GM18951 (cell line): ENCODE results near the gene DLGAP1.

Experiments
- POLR2A ChIP-seq: IDR thresholded peaks from 4 replicates; pipeline ENCODE4 v1.6.1; 2011; ENCODE audit warnings: mild to moderate bottlenecking; ENCODE audit not compliant: insufficient read length, insufficient read depth; ENCODE audit errors: extremely low read depth
- in situ Hi-C: fragments of 300-500 bp; cut with MboI; formaldehyde crosslinking; loops from one replicate; pipeline ENCODE4 v1.12.0; 2022; ENCODE audit warnings: low sequenced_read_pairs, mixed read lengths, inconsistent platforms; ENCODE audit not compliant: unreplicated experiment

Gene DLGAP1

DNA sequence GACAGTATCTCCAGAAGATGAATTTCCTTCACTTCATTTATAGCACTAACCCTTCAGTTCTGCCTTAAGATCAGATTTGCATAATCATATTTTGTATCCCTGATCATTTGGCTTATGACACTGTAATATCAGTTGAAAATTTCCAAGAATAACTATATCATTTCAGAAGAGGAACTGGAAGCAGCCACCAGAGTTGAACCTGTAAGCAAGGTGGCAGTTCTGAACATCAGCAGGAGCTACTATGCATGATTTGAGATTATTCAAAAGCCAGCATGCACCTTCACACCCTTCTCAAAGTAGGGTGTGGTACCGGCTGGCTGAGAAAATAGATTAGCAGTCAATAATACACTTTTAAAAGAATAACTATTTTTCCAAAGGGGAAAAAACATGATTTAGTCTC, 328.2 kb downstream of the DLGAP1 start:
- no peak for TF ChIP-seq POLR2A
- in situ Hi-C loops: no loop called here

DNA sequence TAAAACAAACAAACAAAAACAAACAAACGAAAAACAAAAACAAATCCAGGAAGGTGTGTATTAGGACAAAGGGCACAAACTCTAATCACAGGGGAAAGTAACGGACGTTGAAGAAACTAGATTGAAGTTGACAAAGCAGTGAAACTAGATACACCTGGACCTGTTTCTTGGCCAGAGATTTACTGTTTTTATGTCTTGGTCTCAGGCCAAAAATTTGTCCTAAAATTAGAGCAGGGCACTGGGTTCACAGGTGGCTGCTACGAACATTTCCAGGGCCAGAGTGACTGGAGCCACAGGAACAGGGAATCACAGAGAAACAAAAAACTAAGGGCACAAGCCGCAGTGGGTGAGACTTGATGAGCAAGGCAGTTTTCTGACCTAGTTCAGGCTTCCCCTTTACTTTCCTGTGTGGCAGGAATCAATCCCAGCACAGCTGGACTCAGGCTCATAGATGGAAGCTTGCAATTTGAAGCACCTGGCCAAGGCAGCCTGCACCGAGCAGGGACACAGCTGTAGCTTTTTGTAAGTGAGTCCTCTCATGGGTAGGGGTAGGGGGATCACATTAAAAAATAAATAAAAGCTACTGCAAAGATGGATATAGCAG, 329.4 kb downstream of the DLGAP1 start:
- no peak for TF ChIP-seq POLR2A

DNA sequence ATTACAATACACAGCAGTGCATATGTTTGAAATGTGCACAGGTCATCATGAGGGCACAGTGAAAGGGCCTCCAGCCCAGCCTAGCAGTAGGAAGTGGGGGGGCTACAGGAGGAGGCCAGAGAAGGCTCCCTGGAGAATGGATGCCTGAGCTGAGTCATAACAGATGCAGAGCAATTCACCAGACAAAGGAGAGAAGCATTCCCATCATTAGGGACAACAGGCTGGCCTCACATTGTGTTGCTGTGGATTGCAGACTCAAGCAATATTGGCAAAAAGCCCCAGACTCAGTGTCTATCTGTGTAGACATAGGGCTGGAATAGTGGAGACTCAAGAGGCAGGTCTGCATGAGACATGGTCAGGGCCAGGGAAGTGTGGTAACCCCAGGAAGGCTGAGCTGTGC, 329.9 kb downstream of the DLGAP1 start:
- in situ Hi-C loops: no loop called here
- TF ChIP-seq POLR2A: no peak

More for the DNA sequence above, 329.4 kb downstream of the DLGAP1 start:
- in situ Hi-C loops: no loop called here

DNA sequence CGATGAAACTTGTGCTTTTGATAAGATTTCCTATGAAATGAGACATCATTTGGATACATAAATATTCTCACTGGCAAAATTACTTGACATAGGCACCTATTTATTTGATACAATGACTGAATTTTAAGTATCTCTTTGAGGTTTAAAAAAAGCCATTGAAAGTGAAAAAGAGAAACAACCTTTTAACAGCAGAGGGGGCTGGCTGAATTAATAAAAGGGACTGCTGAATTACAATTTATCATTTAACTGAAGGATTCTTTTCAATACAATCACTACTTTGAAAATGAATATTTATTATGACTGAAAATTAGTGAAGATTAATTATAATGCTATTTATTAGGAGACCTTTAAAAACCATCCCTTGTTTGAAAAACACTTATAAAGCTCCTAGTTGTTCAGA, 335.3 kb downstream of the DLGAP1 start:
- TF ChIP-seq POLR2A: no peak
- in situ Hi-C loops: no loop called here

DNA sequence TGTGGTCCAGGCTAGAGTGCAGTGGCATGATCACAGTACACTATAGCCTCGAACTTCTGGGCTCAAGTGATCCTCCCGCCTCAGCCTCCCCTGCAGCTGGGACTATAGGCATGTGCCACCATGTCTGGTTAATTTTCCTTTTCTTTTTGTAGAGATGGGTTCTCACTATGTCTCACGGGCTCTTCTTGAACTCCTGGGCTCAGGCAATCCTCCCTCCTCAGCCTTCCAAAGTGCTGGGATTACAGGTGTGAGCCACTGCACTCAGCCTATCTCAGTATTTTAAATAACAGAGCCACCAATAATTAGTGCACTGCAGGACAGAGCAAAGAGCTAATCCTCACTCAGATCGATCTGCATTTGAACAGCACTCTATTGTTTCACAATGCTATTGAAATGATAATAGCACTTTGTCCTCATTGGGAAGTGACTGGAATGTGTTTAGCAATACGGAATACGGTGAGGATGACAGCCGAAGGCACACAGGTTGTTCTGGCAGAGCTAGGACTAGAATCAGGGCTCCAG, 335.9 kb downstream of the DLGAP1 start:
- TF ChIP-seq POLR2A: no peak
- in situ Hi-C loops: no loop called here

DNA sequence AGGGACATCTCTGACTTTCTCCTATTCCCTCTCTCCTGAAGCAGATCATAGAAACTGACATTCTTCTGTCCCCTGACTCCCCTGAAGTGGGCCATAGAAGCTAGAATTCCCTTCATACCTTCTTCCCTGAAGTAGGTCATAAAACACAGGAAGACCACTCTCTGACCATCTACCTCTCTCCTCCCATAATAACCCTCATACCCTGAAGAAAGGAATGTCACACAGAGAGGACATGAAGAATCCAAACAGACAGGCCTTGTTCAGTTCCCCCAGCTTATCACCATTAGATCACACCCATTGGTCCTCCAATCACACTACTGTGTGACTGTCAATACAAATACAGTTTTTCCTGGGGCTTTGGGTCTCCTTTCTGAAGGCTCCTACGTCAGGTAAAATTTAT, 347.1 kb downstream of the DLGAP1 start:
- in situ Hi-C loops: loop anchor here (10.0 kb wide), 1 partner anchor 957 kb away; no protein-coding TSS in a partner anchor
- TF ChIP-seq POLR2A: no peak

DNA sequence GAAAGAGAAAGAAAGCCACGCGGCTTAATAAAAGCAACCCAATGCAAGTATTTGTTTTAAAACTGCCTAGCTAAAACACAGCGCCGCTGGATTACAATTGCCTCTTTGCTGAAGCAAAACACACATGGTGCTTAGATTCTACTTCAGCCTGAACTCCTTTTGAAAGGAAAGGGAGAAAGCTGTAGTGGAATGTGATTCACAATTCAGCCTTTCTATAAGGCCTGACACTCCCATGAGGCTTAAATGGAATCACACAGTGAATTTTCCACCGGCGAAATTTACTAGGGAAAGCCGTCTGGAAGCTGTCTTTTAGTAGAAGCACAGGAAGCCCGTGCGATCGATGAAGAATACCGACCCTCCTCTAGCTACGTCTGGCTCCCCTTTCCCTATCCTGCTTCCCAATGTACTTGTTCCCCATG, 348.0 kb downstream of the DLGAP1 start:
- TF ChIP-seq POLR2A: no peak
- in situ Hi-C loops: loop anchor here (10.0 kb wide), 1 partner anchor 958 kb away; no protein-coding TSS in a partner anchor

DNA sequence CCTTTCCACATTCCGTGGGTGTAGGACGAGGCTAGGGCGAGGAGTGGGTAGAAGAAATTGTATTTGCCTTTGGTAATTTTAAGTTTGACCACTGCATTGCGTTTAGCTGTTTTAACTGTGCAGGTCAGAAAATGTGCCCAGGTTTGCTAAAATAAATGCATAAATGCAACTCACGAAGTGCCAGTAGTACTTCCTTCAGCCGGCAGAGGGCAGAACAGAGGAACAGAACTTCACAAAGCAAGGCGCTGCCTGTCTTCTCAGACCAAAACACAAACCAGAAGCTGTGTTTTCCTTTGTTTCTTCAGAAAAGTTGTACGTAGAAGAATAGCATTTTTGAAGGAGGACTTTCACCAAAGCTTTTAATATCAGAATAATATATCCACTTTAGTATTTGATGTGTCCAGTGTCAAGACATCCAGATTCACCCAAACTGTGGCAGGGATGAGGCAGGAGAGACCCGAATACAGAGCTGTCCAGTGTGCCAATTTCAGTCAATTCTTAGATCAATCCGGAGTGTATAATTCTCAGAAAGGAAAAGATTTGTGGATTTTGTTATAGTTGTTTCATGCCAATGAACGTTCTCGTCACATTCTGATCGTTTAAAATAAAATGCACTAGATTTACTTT, 348.6 kb downstream of the DLGAP1 start:
- no peak for TF ChIP-seq POLR2A
- in situ Hi-C loops: loop anchor here (10.0 kb wide), 1 partner anchor 958 kb away; no protein-coding TSS in a partner anchor

DNA sequence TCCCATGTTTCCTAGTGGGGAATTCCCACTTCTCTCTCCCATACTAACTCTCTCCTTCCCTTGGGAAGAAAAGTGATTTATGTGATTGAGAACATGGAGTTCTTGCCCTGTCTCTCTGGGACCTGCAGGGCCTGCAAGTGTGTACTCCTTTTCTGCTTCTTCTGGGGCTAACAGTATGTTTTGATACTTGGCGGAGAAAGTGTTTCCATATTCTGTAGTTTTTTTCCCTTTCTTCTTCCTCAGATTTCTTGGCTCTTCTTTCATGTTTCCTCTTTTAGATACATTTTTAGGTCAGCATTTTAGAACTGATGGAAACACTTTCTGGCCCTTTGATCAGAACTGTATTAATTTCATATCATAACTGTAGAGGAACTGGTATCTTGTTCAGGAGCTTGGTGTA, 352.2 kb downstream of the DLGAP1 start:
- in situ Hi-C loops: loop anchor here (10.0 kb wide), 1 partner anchor 962 kb away; no protein-coding TSS in a partner anchor
- no peak for TF ChIP-seq POLR2A

DNA sequence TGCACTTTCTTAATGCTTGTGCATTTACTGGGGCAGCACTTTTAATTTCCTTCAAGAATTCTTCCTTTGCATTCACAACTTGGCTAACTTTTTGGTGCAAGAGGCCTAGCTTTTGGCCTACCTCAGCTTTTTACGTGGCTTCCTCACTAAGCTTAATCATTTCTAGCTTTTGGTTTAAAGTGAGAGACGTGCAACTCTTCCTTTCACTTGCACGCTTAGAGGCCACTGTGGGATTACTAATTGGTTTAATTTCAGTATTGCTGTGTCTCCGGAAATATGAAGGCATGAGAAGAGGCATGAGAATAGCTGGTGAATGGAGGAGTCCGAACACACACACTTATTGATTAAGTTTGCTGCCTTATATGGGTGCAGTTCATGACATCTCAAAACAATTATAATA, 354.1 kb downstream of the DLGAP1 start:
- no peak for TF ChIP-seq POLR2A
- in situ Hi-C loops: loop anchor here (10.0 kb wide), 1 partner anchor 964 kb away; no protein-coding TSS in a partner anchor

DNA sequence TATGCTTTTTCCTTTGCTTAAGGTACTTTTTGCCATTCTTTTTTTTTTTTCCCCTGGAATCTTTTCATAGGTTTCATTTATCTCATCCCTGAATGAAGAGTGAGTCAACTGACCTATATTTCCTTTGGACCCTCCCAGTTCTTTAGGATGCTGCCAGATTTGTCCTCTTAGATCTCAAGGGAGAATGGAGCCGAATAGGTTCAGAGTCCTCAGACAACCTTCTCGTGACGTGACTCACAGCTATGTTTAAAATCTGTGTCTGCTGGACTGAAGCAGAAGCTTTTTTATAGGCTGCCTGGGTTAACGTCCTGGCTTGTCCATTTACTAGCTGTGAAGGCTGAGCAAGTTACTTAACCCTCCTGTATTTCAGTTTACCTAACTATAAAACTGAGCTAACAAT, 358.6 kb downstream of the DLGAP1 start:
- in situ Hi-C loops: no loop called here
- TF ChIP-seq POLR2A: no peak

DNA sequence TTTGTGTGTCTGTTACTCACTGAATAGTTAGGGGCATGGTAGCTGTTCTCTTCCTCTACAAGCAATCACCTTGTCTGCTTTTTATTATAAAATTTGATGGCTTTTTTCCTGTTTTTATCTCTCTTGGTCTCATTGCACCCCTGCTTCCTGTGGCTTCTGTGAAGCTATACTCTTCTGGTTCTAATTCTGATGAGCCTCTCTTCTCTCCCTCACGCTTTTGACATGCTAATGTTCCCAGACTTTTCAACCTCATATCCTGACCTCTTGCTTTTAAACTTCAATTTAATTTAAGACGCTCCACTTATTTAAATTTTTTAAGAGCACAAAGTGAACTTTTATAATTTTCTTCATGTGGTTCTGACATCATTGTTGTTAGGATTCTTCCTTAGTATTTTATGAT, 361.4 kb downstream of the DLGAP1 start:
- in situ Hi-C loops: no loop called here
- TF ChIP-seq POLR2A: no peak

DNA sequence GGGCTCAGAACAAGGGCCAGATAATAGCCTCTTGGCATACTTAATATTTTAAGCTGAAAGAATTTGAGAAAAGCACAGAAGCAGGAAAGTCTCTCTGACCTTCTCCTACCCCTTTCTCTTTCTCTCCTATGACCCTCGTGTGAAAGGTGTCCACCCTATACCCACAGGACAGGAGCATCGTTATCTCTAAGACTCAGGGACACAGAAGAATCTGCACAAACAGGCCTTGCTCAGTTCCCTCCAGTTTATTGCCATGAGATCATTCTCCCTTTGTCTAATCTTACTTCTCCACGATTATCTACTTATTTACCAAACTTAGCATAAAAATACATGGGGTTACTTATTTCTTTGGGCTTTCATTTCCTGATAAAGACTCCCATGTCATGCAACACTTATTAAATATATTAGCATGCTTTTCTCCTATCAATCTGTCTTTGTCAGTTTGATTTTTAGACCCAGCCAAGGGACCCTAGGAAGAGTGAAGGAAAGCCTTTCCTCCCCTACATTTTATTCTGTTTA, 370.7 kb downstream of the DLGAP1 start:
- no peak for TF ChIP-seq POLR2A
- in situ Hi-C loops: no loop called here

DNA sequence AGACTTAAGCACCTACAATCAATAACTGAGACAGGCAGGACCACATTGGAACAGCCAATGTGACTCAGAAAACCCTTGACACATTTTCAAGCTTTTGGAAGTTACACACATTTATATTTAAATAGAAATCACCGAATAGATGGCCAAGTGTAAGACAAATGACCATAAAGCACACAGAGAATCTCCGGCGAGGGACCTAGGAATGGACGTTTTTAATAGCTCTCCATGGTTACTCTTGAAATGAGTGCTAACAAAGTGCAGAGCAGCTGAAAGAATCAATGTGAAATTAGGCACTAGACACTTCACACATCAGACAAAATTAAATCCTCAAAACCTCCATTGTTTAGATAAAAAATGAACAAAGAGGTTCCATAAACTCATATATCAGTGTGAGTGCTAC, 376.9 kb downstream of the DLGAP1 start:
- in situ Hi-C loops: no loop called here
- TF ChIP-seq POLR2A: no peak

DNA sequence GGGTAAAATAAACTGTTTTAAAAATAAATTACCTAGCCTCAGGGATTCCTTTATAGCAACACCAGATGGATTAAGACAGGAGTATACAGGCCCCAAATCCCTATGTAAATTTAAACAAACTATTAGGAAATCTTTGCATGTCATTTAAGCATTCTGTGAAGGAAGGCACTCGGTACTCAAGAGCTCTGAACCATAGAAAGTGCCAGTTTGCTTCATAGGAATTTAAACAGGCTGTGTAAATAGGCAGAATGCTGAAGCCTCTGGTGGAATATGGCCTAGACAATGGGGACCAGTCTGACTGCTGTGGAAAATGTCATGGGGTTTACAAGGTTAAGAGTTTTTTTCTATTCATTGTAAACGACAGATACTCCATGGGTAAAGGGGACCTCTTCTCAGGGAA, 377.4 kb downstream of the DLGAP1 start:
- in situ Hi-C loops: no loop called here
- no peak for TF ChIP-seq POLR2A
